ENCODE data around the gene DMKN.

Gene DMKN

GRCh38 chr19:35510626-35510964 lies 2.9 kb downstream of the DMKN start:
- TF ChIP-seq CTCF (IDR thresholded peaks at IDR 0.05; ENCODE audit: low read depth, low read length) = no peak
- H3K4me3 ChIP-seq (ENCODE audit: low read depth, low read length) = no peak overlapping the region

DNA sequence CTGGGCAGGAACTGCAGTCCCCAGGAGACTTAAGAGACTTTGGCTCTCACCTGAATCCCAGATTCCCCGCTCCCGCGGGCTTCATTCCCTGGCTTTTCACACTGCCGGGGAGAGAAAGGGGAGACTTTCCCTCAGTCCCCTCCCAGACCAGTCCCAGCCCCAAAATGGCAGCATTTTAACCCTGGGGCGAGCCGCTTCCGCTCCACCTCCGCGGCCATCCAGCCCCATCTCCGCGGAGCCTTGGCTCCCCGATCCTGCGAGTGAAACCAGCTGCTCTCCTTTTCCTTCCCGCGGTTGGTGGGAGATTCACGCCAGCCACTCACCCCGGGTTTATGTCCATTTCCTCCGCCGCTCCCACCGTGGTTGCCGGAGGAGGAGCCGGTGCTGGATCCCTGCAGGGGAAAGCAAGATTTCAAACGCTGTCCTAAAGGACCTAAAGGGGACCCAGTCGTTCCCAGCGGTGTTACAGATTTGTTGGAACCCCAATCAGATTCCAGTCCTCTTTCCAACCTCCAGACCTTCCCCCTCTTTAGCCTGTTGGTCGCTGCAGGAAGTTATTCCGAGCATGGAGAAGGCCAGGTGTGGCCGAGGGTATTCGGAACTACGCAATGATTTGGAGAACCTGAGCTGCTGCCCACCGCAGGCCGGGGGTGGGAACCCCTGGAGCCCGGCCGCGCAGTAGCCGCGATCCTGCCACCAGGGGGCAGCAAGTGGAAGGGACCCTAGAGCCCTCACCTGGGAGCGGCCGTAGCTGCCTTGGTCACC lies 3.4 kb downstream of the DMKN start:
- TF ChIP-seq CTCF (IDR thresholded peaks at IDR 0.05; ENCODE audit: low read depth, low read length) = peak; percentile 79
- peak overlapping the region; percentile 27 for H3K4me3 ChIP-seq (ENCODE audit: low read depth, low read length)

DNA sequence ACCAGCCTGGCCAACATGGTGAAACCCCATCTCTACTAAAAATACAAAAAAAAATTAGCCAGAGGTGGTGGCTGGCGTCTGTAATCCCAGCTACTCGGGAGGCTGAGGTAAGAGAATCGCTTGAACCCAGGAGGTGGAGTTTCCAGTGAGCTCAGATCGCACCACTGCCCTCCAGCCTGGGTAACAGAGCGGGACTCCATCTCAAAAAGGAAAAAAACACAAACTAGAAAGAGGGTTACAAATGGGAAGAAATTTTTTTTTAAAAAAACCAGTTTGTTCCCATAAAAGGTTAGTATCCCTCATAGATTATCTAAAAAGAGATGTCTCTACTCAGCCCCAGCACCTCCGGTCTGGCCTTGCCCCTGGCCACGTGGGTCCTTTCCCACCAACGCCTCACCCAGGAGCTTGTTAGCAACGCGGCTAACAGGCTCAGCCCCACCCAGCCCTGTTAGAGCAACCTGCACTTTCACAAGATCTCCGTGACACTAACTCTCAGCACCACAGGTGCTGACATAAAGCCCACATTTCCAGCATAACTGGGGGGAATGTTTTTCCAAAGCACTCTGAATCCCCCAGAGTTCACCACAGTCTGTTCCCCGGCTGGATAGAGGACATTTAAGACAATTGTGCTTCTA lies 4.3 kb downstream of the DMKN start:
- no peak for TF ChIP-seq CTCF (IDR thresholded peaks at IDR 0.05; ENCODE audit: low read depth, low read length)

DNA sequence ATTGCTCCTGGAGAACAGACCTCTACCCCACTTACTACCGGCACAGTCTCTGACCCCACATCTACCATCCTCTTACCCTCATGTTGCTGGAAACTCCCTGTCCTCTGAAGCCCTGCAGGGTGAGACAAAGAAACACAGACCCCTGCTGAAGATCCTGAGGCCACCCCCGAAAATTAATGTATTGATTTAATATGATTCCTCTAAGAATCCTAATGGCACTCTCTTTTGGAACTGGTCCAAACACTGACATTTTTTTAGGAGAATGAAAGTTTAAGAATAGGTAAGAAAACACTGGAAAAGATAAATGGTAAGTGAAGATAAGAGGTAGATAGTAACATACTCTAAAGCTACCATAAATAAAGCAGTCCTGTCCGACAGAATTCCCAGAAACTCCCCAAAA lies 5.3 kb downstream of the DMKN start:
- H3K4me3 ChIP-seq (ENCODE audit: low read depth, low read length) = no peak overlapping the region
- no peak for TF ChIP-seq CTCF (IDR thresholded peaks at IDR 0.05; ENCODE audit: low read depth, low read length)

More for the DNA sequence above, 4.3 kb downstream of the DMKN start:
- no peak overlapping the region for H3K4me3 ChIP-seq (ENCODE audit: low read depth, low read length)

DNA sequence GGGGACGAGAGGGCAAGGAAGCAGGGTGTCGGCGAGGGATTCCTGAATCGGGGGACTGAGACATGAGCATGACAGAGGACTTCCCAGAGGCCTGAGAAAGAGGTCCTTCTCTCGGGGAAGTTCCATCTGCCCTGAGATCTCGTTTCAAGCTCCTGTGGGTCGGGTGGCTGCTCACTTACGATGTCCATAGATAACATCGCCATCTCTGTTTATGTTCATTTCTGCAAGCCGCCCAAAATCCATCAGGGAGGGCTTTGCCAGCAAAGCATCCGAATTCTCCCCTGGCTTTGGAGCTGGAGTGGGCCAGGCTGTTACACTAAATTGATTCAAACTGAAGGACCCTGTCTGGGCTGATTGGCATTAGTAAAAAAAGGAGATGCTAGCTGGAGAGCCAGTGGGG lies 5.9 kb downstream of the DMKN start:
- no peak for TF ChIP-seq CTCF (IDR thresholded peaks at IDR 0.05; ENCODE audit: low read depth, low read length)
- no peak overlapping the region for H3K4me3 ChIP-seq (ENCODE audit: low read depth, low read length)

- TF ChIP-seq CTCF (IDR thresholded peaks at IDR 0.05; ENCODE audit: low read depth, low read length) = no peak
Measured at GRCh38 chr19:35506011-35506410, 7.4 kb downstream of the DMKN start.

DNA sequence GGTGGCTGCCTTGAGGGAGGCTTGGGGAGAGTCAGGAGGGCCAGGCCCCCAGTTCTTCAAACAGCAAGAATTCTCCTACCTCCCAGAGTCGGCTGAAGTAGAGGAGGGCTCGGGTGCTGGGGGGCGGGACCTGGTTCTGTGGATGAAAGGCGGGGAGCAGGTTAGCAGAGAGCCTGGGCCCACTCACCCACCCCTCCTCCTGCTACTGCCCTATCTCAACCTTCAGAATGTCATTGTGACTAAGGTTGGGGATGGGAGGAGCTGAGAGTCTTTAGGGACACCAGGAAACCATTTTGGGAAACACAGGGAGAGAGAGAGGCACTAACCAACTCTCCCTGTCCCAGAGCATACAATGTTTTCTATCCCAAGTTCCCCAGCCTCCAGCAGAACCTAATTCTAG lies 10.7 kb downstream of the DMKN start:
- H3K4me3 ChIP-seq (ENCODE audit: low read depth, low read length) = no peak overlapping the region
- TF ChIP-seq CTCF (IDR thresholded peaks at IDR 0.05; ENCODE audit: low read depth, low read length) = no peak

More at GRCh38 chr19:35506011-35506410, 7.4 kb downstream of the DMKN start:
- H3K4me3 ChIP-seq (ENCODE audit: low read depth, low read length) = no peak overlapping the region
